Measurements from ENCODE around the gene MYLK4. TPM values are rescaled to one million over a fixed set of nuclear protein-coding genes. Genes with fewer than 3 reads are reported as not detected.

Gene MYLK4
- total RNA-seq, 2 donors from 2014 or later = 1.0 to 3.6 TPM

DNA sequence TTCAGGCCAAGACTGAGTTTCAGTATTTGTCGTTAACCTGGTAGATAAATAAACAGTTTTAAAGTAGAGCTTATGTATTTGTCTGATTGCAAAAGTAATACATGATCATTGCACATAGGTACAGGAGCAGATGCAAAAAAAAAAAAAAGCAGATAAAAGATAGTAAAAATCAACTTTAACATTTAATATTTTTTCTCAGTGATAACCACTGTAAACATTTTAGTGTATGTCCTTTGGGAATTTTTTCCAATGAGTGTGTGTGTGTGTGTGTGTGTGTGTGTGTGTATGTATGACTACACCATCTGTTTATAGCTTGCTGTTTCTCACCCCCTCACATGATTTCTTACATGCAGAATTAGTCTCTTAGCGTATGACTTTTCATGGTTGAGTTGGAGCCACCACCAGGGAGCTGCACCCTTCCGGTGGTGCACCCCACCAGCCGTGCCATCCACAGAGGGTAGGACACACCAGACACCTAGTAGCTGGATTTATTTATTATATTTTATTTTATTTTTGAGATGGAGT, 40.8 kb upstream of the MYLK4 start:
- no peak for DNase-seq (ENCODE audit: low spot score)
- no peaks in the 10 kb centered on the region for H3K9me3 ChIP-seq
- H3K36me3 ChIP-seq = peaks cover 4% of the 10 kb centered on the region
- peaks cover 0 to 38% of the 10 kb centered on the region in 2 donors for H3K4me1 ChIP-seq
- no peaks in the 10 kb centered on the region for H3K27me3 ChIP-seq
- H3K27ac ChIP-seq = peak overlapping the region in 1 of 2 donors; percentile 38
- no peak for TF ChIP-seq CTCF (IDR thresholded peaks at IDR 0.05)
- H3K4me3 ChIP-seq = no peak overlapping the region

DNA sequence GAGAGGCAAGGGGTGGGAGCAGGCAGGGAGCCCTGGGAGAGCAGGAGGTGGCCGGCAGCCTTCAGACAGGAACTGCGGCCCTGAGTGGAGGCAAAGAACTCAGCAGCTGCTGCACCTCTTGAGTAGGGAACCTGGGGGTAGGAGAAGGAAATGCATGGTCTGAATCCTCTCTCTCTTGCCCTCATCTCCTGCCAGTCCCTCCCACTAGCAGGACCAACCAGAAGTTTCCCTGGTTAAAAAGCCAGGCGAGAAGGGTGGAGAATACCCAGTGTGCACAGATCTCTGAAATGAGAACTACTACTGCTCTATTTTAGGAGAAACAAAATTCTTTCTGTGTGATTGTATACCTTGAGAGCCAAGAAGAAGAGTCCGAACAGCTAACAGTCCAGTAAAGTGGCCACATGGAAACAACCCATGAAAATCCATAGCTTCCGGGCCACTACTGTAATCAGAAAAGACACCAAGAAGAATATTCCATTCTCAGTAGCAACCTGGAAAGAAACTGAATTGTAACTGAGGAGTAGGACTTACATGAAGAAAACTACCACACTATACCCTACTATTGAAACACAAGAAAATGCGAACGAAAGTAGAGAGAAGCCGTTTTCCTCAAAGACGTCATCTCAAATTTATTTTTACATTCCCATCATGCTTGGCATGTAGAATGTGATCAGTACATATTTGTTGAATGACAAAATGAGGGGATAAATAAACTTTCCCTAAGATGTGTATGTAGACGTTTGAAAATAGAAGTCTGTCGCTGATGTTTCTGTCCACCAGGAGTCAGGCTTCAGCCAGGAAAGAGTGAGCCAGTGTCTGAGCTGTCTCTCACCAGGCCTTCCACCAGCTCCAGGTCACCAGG, 40.1 kb upstream of the MYLK4 start:
- no peak overlapping the region for H3K4me3 ChIP-seq
- peak; percentile 85 for DNase-seq (ENCODE audit: low spot score)
- TF ChIP-seq CTCF (IDR thresholded peaks at IDR 0.05) = peak; percentile 57 to 83
- no peaks in the 10 kb centered on the region for H3K27me3 ChIP-seq
- H3K4me1 ChIP-seq = peaks cover 0 to 38% of the 10 kb centered on the region in 2 donors
- peaks cover 4% of the 10 kb centered on the region for H3K36me3 ChIP-seq
- H3K27ac ChIP-seq = peak overlapping the region; percentile 47 to 65
- H3K9me3 ChIP-seq = no peaks in the 10 kb centered on the region

GRCh38 chr6:2786269-2786668, 35.5 kb upstream of the MYLK4 start:
- Histone ChIP-seq H3K4me1 (peaks cover 0 to 11% of the 10 kb centered on the region in 2 donors), H3K36me3 (peaks cover 8% of the 10 kb centered on the region)
- TF ChIP-seq CTCF (IDR thresholded peaks at IDR 0.05) = no peak

GRCh38 chr6:2784930-2785329, 34.2 kb upstream of the MYLK4 start:
- H3K27ac ChIP-seq = no peak overlapping the region
- no peaks in the 10 kb centered on the region for H3K9me3 ChIP-seq
- H3K4me3 ChIP-seq = no peak overlapping the region
- TF ChIP-seq CTCF (IDR thresholded peaks at IDR 0.05) = no peak
- DNase-seq (ENCODE audit: low spot score) = no peak
- H3K27me3 ChIP-seq = no peaks in the 10 kb centered on the region
- peaks cover 11% of the 10 kb centered on the region for H3K36me3 ChIP-seq
- H3K4me1 ChIP-seq = no peaks in the 10 kb centered on the region

More at GRCh38 chr6:2786269-2786668, 35.5 kb upstream of the MYLK4 start:
- no peak for DNase-seq (ENCODE audit: low spot score)
- Histone ChIP-seq H3K27ac (no peak overlapping the region), H3K4me3 (no peak overlapping the region), H3K9me3 (no peaks in the 10 kb centered on the region), H3K27me3 (no peaks in the 10 kb centered on the region)

- H3K4me1 ChIP-seq = no peaks in the 10 kb centered on the region
- no peaks in the 10 kb centered on the region for H3K27me3 ChIP-seq
- no peak overlapping the region for H3K4me3 ChIP-seq
- no peak overlapping the region for H3K27ac ChIP-seq
- no peak for DNase-seq (ENCODE audit: low spot score)
- H3K9me3 ChIP-seq = no peaks in the 10 kb centered on the region
- TF ChIP-seq CTCF (IDR thresholded peaks at IDR 0.05) = no peak
- peaks cover 17% of the 10 kb centered on the region for H3K36me3 ChIP-seq
These were observed 33.3 kb upstream of the MYLK4 start for GRCh38 chr6:2784061-2784460.
